HCT116 (cell line): Measurements from ENCODE around the gene ENDOD1. TPM values are rescaled to one million over a fixed set of nuclear protein-coding genes. Genes with fewer than 3 reads are reported as not detected.
A peak's percentile ranks its signal among the peaks of the same experiment; 100 is the strongest.

Source experiments
- ATAC-seq: fragments of 200-7000 bp; cut with Tn5 transposase; 2 replicates; pipeline ENCODE4 v1.9.1; 2020; ENCODE audit warnings: mild to moderate bottlenecking, moderate library complexity
- Bru-seq: library from RNA; stranded (reverse); fragments of 400-500 nt; gene quantifications from one replicate; lab custom pipeline; 2021; lab: Mats Ljungman, UMichigan
- BruChase-seq, 2 experiments: library from RNA; stranded (reverse); fragments of 400-500 nt; gene quantifications; one replicate each; lab custom pipeline; 2021; lab: Mats Ljungman, UMichigan
- BruUV-seq: library from RNA; stranded (reverse); fragments of 400-500 nt; replicated peaks from 2 replicates; lab custom pipeline; 2021; lab: Mats Ljungman, UMichigan
- CTCF ChIA-PET: fragments of 300-600 bp; sonication (Branson Sonifier 250); formaldehyde crosslinking; loops from one replicate; lab custom pipeline; 2021; ENCODE audit warnings: antibody characterized with exemption; lab: Charles Lee
- POLR2A ChIA-PET: fragments of 300-600, 350-600 bp; sonication (Branson Sonifier 250); formaldehyde crosslinking; loops from one replicate; lab custom pipeline; 2021; ENCODE audit warnings: antibody characterized with exemption; lab: Charles Lee
- RAD21 ChIA-PET, 2 experiments: fragments of 300-600 bp; sonication (Branson Sonifier 250); formaldehyde crosslinking; loops; one replicate each; lab custom pipeline; 2023; ENCODE audit warnings: low total read pairs in 2 of 2; ENCODE audit not compliant: uncharacterized antibody in 2 of 2, unreplicated experiment in 2 of 2, low non-redundant PET in 1 of 2; lab: Charles Lee
- DNase-seq: peaks from one replicate; pipeline ENCODE4 v3.0.0-alpha.2; 2010; ENCODE audit warnings: low read depth, low spot score
- H2AFZ ChIP-seq: fragments of 200-600 bp; shearing (Covaris generic), sonication (generic); 2 replicates; pipeline ENCODE4 v1.6.1; 2017; ENCODE audit warnings: low read depth, mixed run types, mixed read lengths, antibody characterized with exemption, low read length; ENCODE audit not compliant: poor library complexity, severe bottlenecking
- H3K27ac ChIP-seq: 2 replicates; pipeline ENCODE4 v1.5.1; 2012; ENCODE audit warnings: low read depth, low read length
- H3K27me3 ChIP-seq: fragments of 200-600 bp; sonication (generic); 2 replicates; pipeline ENCODE4 v1.6.1; 2016; ENCODE audit warnings: mixed run types, low read length, mixed read lengths; ENCODE audit not compliant: insufficient read depth
- H3K36me3 ChIP-seq, 2 experiments: fragments of 200-500 bp in 1 of 2; fragments of 200-600 bp in 1 of 2; sonication (Bioruptor generic) in 1 of 2; sonication (generic) in 1 of 2; 2 replicates each; pipeline versions ENCODE4 v1.5.1 to v1.6.1; 2014 to 2016; ENCODE audit warnings: low read length in 2 of 2, inconsistent platforms in 1 of 2, mixed read lengths in 1 of 2, mixed run types in 1 of 2; ENCODE audit not compliant: insufficient read depth in 2 of 2, control insufficient read depth in 1 of 2
- H3K4me1 ChIP-seq, 2 experiments: fragments of 200-600 bp in 1 of 2; sonication (generic) in 1 of 2; 2 replicates each; pipeline versions ENCODE4 v1.5.1 to v1.6.1; 2012 to 2017; ENCODE audit warnings: low read length in 2 of 2, inconsistent platforms in 1 of 2, mild to moderate bottlenecking in 1 of 2, mixed read lengths in 1 of 2, mixed run types in 1 of 2, moderate library complexity in 1 of 2; ENCODE audit not compliant: insufficient read depth in 2 of 2, control insufficient read depth in 1 of 2
- H3K4me2 ChIP-seq: fragments of 200-600 bp; sonication (generic); 2 replicates; pipeline ENCODE4 v1.6.1; 2017; ENCODE audit warnings: mixed run types, low read length, mixed read lengths
- H3K4me3 ChIP-seq, 2 experiments: fragments of 200-600 bp in 1 of 2; sonication (generic) in 1 of 2; replicated peaks in 1 of 2; 2 replicates each; pipeline ENCODE4 v1.5.1; 2011 to 2016; ENCODE audit warnings: low read length in 2 of 2, control low read depth in 1 of 2, low read depth in 1 of 2, mild to moderate bottlenecking in 1 of 2, mixed read lengths in 1 of 2, mixed run types in 1 of 2
- H3K79me2 ChIP-seq: fragments of 200-600 bp; sonication (generic); 2 replicates; pipeline ENCODE4 v1.6.1; 2017; ENCODE audit warnings: mild to moderate bottlenecking, mixed run types, low read length, moderate library complexity, mixed read lengths; ENCODE audit not compliant: insufficient read depth
- H3K9ac ChIP-seq: fragments of 200-600 bp; sonication (generic); 2 replicates; pipeline ENCODE4 v1.6.1; 2016; ENCODE audit warnings: low read length, mixed read lengths
- H3K9me2 ChIP-seq: fragments of 200-600 bp; sonication (generic), shearing (Covaris generic); 2 replicates; pipeline ENCODE4 v1.6.1; 2017; ENCODE audit warnings: mixed run types, mild to moderate bottlenecking, moderate library complexity; ENCODE audit not compliant: insufficient read depth
- H3K9me3 ChIP-seq, 2 experiments: fragments of 200-500 bp in 1 of 2; fragments of 200-600 bp in 1 of 2; sonication (Bioruptor generic) in 1 of 2; sonication (generic) in 1 of 2; 2 replicates each; pipeline ENCODE4 v1.6.1; 2014 to 2017; ENCODE audit warnings: low read length in 2 of 2, mixed read lengths in 2 of 2, inconsistent platforms in 1 of 2, low read depth in 1 of 2, mild to moderate bottlenecking in 1 of 2, mixed run types in 1 of 2, moderate library complexity in 1 of 2; ENCODE audit not compliant: control insufficient read depth in 1 of 2, insufficient read depth in 1 of 2
- H4K20me1 ChIP-seq: fragments of 200-600 bp; sonication (generic), shearing (Covaris generic); 2 replicates; pipeline ENCODE4 v1.6.1; 2017; ENCODE audit warnings: mixed run types, mild to moderate bottlenecking, moderate library complexity; ENCODE audit not compliant: insufficient read depth
- CBX3 ChIP-seq: IDR thresholded peaks from 2 replicates; pipeline ENCODE4 v1.6.1; 2012; ENCODE audit warnings: low read depth
- EGR1 ChIP-seq: IDR thresholded peaks from 2 replicates; pipeline ENCODE4 v1.6.1; 2012; ENCODE audit warnings: low read depth
- ELF1 ChIP-seq: IDR thresholded peaks from 2 replicates; pipeline ENCODE4 v1.6.1; 2012; ENCODE audit warnings: low read depth, borderline replicate concordance
- EZH2 ChIP-seq: fragments of 200-600 bp; sonication (generic); IDR thresholded peaks from 2 replicates; pipeline ENCODE4 v1.6.1; 2017; ENCODE audit warnings: antibody characterized with exemption, mixed run types
- EZH2phosphoT487 ChIP-seq: fragments of 200-600 bp; IDR thresholded peaks from 2 replicates; pipeline ENCODE4 v1.6.1; 2018; ENCODE audit warnings: antibody characterized with exemption, borderline replicate concordance
- FOSL1 ChIP-seq: IDR thresholded peaks from 2 replicates; pipeline ENCODE4 v1.6.1; 2012; ENCODE audit warnings: low read depth
- JUND ChIP-seq: IDR thresholded peaks from 2 replicates; pipeline ENCODE4 v1.6.1; 2012
- POLR2A ChIP-seq: IDR thresholded peaks from 2 replicates; pipeline ENCODE4 v1.7.0; 2011; ENCODE audit warnings: borderline replicate concordance; ENCODE audit not compliant: insufficient read depth, insufficient read length; ENCODE audit errors: extremely low read depth
- POLR2AphosphoS5 ChIP-seq: IDR thresholded peaks from 2 replicates; pipeline ENCODE4 v1.6.1; 2011; ENCODE audit warnings: mild to moderate bottlenecking, low read depth, low read length, moderate library complexity
- RAD21 ChIP-seq: IDR thresholded peaks from 2 replicates; pipeline ENCODE4 v1.6.1; 2012; ENCODE audit warnings: low read depth, mild to moderate bottlenecking
- SP1 ChIP-seq: IDR thresholded peaks from 2 replicates; pipeline ENCODE4 v1.6.1; 2012; ENCODE audit warnings: low read depth
- SRF ChIP-seq: IDR thresholded peaks from 2 replicates; pipeline ENCODE4 v1.6.1; 2012; ENCODE audit warnings: low read depth
- YY1 ChIP-seq: IDR thresholded peaks from 2 replicates; pipeline ENCODE4 v1.6.1; 2011; ENCODE audit warnings: low read length, low read depth, moderate library complexity, mild to moderate bottlenecking; ENCODE audit not compliant: insufficient replicate concordance; ENCODE audit errors: extremely low read depth
- ZFX ChIP-seq: fragments of 450-650 bp; IDR thresholded peaks from 2 replicates; pipeline ENCODE4 v1.6.1; 2017
- ZNF274 ChIP-seq: fragments of 200-500 bp; sonication (Bioruptor generic); IDR thresholded peaks from 2 replicates; pipeline ENCODE4 v1.6.1; 2014; ENCODE audit warnings: mild to moderate bottlenecking, low read depth, low read length, inconsistent platforms
- intact Hi-C: fragments of 100-400 bp; cut with micrococcal nuclease; formaldehyde crosslinking; loops from 2 replicates; pipeline ENCODE4 v1.10.0; 2022
- long read RNA-seq: library from polyadenylated mRNA; unstranded; transcript quantifications from one replicate; pipeline ENCODE4 v2.0.0, GENCODE V29; 2021; ENCODE audit not compliant: unreplicated experiment
- polyA plus RNA-seq: library from polyadenylated mRNA; unstranded; fragments of >200 nt; gene quantifications from 2 replicates; pipeline ENCODE4 v1.2.1, GENCODE V29; 2012; ENCODE audit warnings: missing spikeins
- total RNA-seq: library from RNA; stranded (reverse); gene quantifications from one replicate; pipeline ENCODE4 v1.2.1, GENCODE V29; 2021; ENCODE audit not compliant: unreplicated experiment
- TF ChIP-seq, protein P1 (sequence below): IDR thresholded peaks from 2 replicates; pipeline ENCODE4 v1.6.1; 2012
- TF ChIP-seq, protein P2 (sequence below): IDR thresholded peaks from 2 replicates; pipeline ENCODE4 v1.6.1; 2012
- TF ChIP-seq, protein P3 (sequence below), 3 experiments: fragments of 200-600 bp in 1 of 3; sonication (generic) in 1 of 3; IDR thresholded peaks in 2 of 3; conservative IDR thresholded peaks in 1 of 3; 2 replicates each; pipeline ENCODE4 v1.5.1; 2012 to 2017; ENCODE audit warnings: low read depth in 2 of 3, low read length in 2 of 3, antibody characterized with exemption in 1 of 3, borderline replicate concordance in 1 of 3, control low read depth in 1 of 3, mild to moderate bottlenecking in 1 of 3, mixed read lengths in 1 of 3, mixed run types in 1 of 3, moderate library complexity in 1 of 3; ENCODE audit not compliant: insufficient read depth in 1 of 3

ENDOD1 gene, protein sequence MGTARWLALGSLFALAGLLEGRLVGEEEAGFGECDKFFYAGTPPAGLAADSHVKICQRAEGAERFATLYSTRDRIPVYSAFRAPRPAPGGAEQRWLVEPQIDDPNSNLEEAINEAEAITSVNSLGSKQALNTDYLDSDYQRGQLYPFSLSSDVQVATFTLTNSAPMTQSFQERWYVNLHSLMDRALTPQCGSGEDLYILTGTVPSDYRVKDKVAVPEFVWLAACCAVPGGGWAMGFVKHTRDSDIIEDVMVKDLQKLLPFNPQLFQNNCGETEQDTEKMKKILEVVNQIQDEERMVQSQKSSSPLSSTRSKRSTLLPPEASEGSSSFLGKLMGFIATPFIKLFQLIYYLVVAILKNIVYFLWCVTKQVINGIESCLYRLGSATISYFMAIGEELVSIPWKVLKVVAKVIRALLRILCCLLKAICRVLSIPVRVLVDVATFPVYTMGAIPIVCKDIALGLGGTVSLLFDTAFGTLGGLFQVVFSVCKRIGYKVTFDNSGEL
- 33.6 TPM for total RNA-seq
- polyA plus RNA-seq = 22.9 and 26.9 TPM in 2 replicates
- Bru-seq, nascent RNA = percentile 64 among the genes with signal in this experiment
- percentile 82 among the genes with signal in this experiment for BruChase-seq, experiment 1, labeled RNA remaining after a 6-hour chase
- percentile 73 among the genes with signal in this experiment for BruChase-seq, experiment 2, labeled RNA remaining after a 2-hour chase
- long read RNA-seq, full-length matches to known transcripts = 59 of 69 reads
- long read RNA-seq, partial matches to known transcripts = 9 of 69 reads
- long read RNA-seq, other reads (novel, unspliced or antisense) = 1 of 69 reads

DNA sequence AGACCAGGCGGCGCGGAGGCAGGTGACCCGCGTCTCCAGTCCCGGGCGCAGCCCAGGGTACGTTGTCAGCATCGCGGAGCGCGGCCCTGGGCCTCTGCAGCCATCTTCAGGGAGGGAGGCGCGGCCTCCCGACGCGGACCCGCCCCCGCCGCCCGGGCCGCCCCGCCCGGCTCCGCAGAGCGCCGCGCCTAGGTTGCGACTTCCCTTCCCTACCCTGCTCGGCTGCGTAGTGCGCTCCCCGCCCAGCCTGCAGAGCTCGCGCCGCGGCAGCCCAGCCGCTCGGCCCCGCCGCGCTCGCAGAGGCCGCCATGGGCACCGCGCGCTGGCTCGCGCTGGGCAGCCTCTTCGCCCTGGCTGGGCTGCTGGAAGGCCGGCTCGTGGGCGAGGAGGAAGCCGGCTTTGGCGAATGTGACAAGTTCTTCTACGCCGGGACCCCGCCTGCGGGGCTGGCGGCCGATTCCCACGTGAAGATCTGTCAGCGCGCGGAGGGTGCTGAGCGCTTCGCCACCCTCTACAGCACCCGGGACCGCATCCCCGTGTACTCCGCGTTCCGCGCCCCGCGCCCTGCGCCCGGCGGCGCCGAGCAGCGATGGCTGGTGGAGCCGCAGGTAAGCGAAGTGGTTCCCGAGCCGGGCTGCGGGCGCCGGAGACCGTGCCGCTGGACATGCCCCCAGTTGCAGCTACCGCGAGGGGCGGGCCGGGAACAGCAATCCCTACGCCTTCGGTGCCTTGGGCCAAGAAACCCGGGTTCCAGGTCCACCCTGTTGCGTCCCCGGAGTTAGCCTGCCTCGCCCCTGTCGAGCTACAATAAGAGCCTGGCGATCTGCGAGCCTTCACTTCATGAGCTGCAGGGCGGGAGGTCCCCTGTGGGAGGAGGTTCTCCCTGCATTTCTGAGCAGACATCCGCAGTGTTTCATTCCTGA, at the start of gene ENDOD1:
TSS of gene ENDOD1 (plus strand) at position 227 of the 923 bp plus-strand sequence. CDS start at position 309, 82 bp downstream.
- intact Hi-C loops = no loop called here
- CTCF ChIA-PET = interaction anchor here (4.3 kb wide), 1 partner anchor 22 kb away, joined by 23 read pairs; the partner anchor contains the start of gene SRSF8
- H3K9ac ChIP-seq = peak within 1 kb of the TSS; percentile 80
- POLR2A ChIA-PET = interaction anchor here (1.0 to 4.9 kb wide), 5 partner anchors 9 to 26 kb away, joined by 3 to 28 read pairs (median 5); partner anchors contain the start of gene SRSF8
- peaks cover 26% of the 10 kb centered on the region; the same call in 1 of the 2 replicates for H3K79me2 ChIP-seq
- peak within 1 kb of the TSS; percentile 91 for H3K4me2 ChIP-seq
- H3K4me1 ChIP-seq = peaks cover 40 to 54% of the 10 kb centered on the region in 2 experiments
- H3K27me3 ChIP-seq = no peaks in the 10 kb centered on the region
- no peaks in the 10 kb centered on the region for H4K20me1 ChIP-seq
- peak; percentile 90 for ATAC-seq
- RAD21 ChIA-PET = interaction anchor here in 1 of 2 experiments (1.4 kb wide), 1 partner anchor 18 kb away, joined by 3 read pairs; no protein-coding TSS in a partner anchor
- BruUV-seq = no TSS peak
- no peaks in the 10 kb centered on the region for H3K36me3 ChIP-seq
- H3K9me2 ChIP-seq = no peaks in the 10 kb centered on the region
- H2AFZ ChIP-seq = peak within 1 kb of the TSS; percentile 47
- H3K27ac ChIP-seq = peak within 1 kb of the TSS; percentile 69
- H3K4me3 ChIP-seq = peak within 1 kb of the TSS; percentile 69 to 82
- DNase-seq = no peak
- no peaks in the 10 kb centered on the region for H3K9me3 ChIP-seq
- TF ChIP-seq ELF1 (no peak), EZH2phosphoT487 (no peak), FOSL1 (no peak), ZNF274 (no peak), SRF (no peak), ZFX (peak; percentile 60), POLR2A (peak; percentile 90), EZH2 (no peak), SP1 (no peak), EGR1 (peak; percentile 44; the same call in 1 of the 2 replicates), CBX3 (no peak), JUND (no peak), RAD21 (no peak), YY1 (peak; percentile 67), POLR2AphosphoS5 (peak; percentile 91)
- TF ChIP-seq, protein P1, sequence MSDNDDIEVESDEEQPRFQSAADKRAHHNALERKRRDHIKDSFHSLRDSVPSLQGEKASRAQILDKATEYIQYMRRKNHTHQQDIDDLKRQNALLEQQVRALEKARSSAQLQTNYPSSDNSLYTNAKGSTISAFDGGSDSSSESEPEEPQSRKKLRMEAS = peak; percentile 67
- TF ChIP-seq, protein P2, sequence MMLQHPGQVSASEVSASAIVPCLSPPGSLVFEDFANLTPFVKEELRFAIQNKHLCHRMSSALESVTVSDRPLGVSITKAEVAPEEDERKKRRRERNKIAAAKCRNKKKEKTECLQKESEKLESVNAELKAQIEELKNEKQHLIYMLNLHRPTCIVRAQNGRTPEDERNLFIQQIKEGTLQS = no peak
- TF ChIP-seq, protein P3, sequence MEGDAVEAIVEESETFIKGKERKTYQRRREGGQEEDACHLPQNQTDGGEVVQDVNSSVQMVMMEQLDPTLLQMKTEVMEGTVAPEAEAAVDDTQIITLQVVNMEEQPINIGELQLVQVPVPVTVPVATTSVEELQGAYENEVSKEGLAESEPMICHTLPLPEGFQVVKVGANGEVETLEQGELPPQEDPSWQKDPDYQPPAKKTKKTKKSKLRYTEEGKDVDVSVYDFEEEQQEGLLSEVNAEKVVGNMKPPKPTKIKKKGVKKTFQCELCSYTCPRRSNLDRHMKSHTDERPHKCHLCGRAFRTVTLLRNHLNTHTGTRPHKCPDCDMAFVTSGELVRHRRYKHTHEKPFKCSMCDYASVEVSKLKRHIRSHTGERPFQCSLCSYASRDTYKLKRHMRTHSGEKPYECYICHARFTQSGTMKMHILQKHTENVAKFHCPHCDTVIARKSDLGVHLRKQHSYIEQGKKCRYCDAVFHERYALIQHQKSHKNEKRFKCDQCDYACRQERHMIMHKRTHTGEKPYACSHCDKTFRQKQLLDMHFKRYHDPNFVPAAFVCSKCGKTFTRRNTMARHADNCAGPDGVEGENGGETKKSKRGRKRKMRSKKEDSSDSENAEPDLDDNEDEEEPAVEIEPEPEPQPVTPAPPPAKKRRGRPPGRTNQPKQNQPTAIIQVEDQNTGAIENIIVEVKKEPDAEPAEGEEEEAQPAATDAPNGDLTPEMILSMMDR (IDR thresholded peaks at IDR 0.05 in 2 of 3, conservative IDR thresholded peaks at IDR 0.05 in 1 of 3; ENCODE audit: borderline replicate concordance in 1 of 3, insufficient read depth in 1 of 3, low read depth in 2 of 3, low read length in 2 of 3) = 0 out of 6 replicates have a peak, but pooled peaks of 1 of the 3 experiments have one; percentile 6
